ENCODE measurements around the gene EMP2.
"Not testable (repeated sequence)": the region's sequence is repeated elsewhere in the genome, so short reads cannot be mapped to it uniquely, and the experiment has no call there.

Gene EMP2

DNA sequence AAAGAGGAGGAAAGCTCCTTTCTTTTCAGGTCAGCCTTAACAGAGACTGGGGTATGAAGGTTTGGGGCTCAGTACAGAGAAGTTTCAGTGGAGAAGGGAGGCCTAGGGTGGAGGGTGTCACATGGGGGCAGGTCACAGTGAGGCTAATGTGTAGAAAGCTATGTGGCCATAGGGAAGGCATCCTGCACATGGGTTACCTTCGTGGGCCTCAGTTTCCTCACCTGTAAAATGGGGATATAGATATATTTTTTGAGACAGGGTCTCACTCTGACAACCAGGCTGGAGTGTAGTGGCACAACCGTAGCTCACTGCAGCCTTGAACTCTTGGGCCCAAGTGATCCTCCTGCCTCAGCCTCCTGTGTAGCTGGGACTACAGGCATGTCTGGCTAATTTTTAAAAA is 41.8 kb downstream of the EMP2 start:
- Histone ChIP-seq H3K9ac (ENCODE audit: low read depth in 1 of 2, low read length in 2 of 2) (no peak overlapping the region), H3K36me3 (ENCODE audit: control insufficient read depth in 2 of 2, insufficient read depth in 2 of 2, low read length in 2 of 2) (peaks cover 31 to 49% of the 10 kb centered on the region in 2 donors), H3K4me1 (ENCODE audit: control insufficient read depth in 2 of 2, insufficient read depth in 2 of 2, low read length in 2 of 2) (peaks cover 0 to 2% of the 10 kb centered on the region in 2 donors), H3K4me3 (ENCODE audit: low read length in 2 of 2) (no peak overlapping the region), H3K27ac (ENCODE audit: low read depth in 2 of 2, low read length in 2 of 2) (no peak overlapping the region), H3K27me3 (ENCODE audit: control insufficient read depth in 2 of 2, insufficient read depth in 2 of 2, low read length in 2 of 2) (no peaks in the 10 kb centered on the region), H3K9me3 (ENCODE audit: control insufficient read depth in 2 of 2, low read length in 2 of 2) (no peaks in the 10 kb centered on the region)

DNA sequence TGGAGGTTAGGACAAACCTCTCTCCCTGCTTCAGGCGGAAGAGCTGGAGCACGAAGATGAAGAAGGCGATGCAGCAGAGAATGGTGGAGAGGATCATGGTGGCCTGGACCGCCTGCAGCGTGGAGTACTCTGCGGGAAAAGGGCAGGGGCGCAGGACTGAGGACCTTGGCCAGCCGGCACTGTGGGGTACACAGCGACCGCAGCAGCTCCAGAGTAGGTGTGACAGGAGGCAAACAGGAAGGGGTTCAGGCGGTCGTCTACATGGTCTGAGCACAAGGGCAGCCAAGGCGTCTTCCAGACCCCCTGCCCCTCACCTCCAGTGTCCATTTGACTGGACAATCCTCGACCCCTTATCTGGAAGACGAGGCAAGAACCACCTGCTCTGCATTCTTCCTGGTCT is 42.5 kb downstream of the EMP2 start:
- Histone ChIP-seq H3K36me3 (ENCODE audit: control insufficient read depth in 2 of 2, insufficient read depth in 2 of 2, low read length in 2 of 2) (peaks cover 34 to 45% of the 10 kb centered on the region in 2 donors), H3K27ac (ENCODE audit: low read depth in 2 of 2, low read length in 2 of 2) (no peak overlapping the region)

DNA sequence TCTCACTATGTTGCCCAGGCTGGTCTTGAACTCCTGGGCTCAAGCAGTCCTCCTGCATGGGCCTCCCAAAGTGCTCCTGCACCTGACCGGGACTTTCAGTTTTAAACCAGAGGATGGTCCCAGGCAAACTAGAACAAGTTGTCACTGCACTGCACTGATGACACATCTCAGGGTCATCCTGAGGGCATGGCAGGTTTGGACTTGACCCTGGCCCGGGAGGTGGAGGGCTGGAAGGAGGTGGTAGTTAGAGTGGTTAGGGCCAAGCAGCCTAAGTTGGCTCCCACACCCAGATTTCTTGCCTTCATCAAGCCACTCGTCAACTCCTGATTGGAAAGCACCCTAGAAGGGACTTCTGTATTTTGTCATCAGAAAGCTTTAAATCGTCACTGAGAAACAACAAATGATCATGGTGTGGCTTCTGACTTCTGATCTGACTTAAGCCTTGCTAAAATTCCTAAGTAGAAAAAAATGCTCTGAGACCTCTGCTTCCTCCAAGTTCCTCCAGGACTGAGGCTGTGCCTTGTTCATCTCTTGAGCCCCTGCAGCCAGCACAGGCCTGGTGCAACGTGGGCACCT is 43.5 kb downstream of the EMP2 start:
- Histone ChIP-seq H3K27me3 (ENCODE audit: control insufficient read depth in 2 of 2, insufficient read depth in 2 of 2, low read length in 2 of 2) (no peaks in the 10 kb centered on the region), H3K9me3 (ENCODE audit: control insufficient read depth in 2 of 2, low read length in 2 of 2) (no peaks in the 10 kb centered on the region), H3K36me3 (ENCODE audit: control insufficient read depth in 2 of 2, insufficient read depth in 2 of 2, low read length in 2 of 2) (peaks cover 34 to 49% of the 10 kb centered on the region in 2 donors), H3K4me1 (ENCODE audit: control insufficient read depth in 2 of 2, insufficient read depth in 2 of 2, low read length in 2 of 2) (peaks cover 0 to 2% of the 10 kb centered on the region in 2 donors), H3K27ac (ENCODE audit: low read depth in 2 of 2, low read length in 2 of 2) (no peak overlapping the region), H3K9ac (ENCODE audit: low read depth in 1 of 2, low read length in 2 of 2) (no peak overlapping the region), H3K4me3 (ENCODE audit: low read length in 2 of 2) (no peak overlapping the region)

More for the DNA sequence above, 42.5 kb downstream of the EMP2 start:
- peaks cover 0 to 2% of the 10 kb centered on the region in 2 donors for H3K4me1 ChIP-seq (ENCODE audit: control insufficient read depth in 2 of 2, insufficient read depth in 2 of 2, low read length in 2 of 2)
- no peak overlapping the region for H3K9ac ChIP-seq (ENCODE audit: low read depth in 1 of 2, low read length in 2 of 2)
- H3K4me3 ChIP-seq (ENCODE audit: low read length in 2 of 2): no peak overlapping the region
- no peaks in the 10 kb centered on the region for H3K27me3 ChIP-seq (ENCODE audit: control insufficient read depth in 2 of 2, insufficient read depth in 2 of 2, low read length in 2 of 2)
- no peaks in the 10 kb centered on the region for H3K9me3 ChIP-seq (ENCODE audit: control insufficient read depth in 2 of 2, low read length in 2 of 2)

DNA sequence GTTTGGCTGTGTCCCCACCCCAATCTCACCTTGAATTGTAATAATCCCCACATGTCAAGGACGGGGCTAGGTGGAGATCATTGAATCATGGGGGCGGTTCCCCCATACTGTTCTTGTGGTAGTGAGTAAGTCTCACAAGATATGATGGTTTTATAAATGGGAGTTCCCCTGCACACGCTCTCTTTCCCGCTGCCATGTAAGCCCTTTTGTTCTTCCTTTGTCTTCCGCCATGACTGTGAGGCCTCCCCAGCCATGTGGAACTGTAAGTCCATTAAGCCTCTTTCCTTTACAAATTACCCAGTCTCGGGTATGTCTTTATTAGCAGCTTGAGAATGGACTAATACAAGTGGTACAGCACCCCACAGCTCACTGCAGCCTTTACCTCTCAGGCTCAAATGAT is 44.1 kb downstream of the EMP2 start:
- not testable (repeated sequence) for H3K9ac ChIP-seq (ENCODE audit: low read depth in 1 of 2, low read length in 2 of 2); H3K4me3 ChIP-seq (ENCODE audit: low read length in 2 of 2); H3K9me3 ChIP-seq (ENCODE audit: control insufficient read depth in 2 of 2, low read length in 2 of 2); H3K27ac ChIP-seq (ENCODE audit: low read depth in 2 of 2, low read length in 2 of 2); H3K27me3 ChIP-seq (ENCODE audit: control insufficient read depth in 2 of 2, insufficient read depth in 2 of 2, low read length in 2 of 2); H3K4me1 ChIP-seq (ENCODE audit: control insufficient read depth in 2 of 2, insufficient read depth in 2 of 2, low read length in 2 of 2)
- peaks cover 38 to 47% of the 10 kb centered on the region in 2 donors for H3K36me3 ChIP-seq (ENCODE audit: control insufficient read depth in 2 of 2, insufficient read depth in 2 of 2, low read length in 2 of 2)

DNA sequence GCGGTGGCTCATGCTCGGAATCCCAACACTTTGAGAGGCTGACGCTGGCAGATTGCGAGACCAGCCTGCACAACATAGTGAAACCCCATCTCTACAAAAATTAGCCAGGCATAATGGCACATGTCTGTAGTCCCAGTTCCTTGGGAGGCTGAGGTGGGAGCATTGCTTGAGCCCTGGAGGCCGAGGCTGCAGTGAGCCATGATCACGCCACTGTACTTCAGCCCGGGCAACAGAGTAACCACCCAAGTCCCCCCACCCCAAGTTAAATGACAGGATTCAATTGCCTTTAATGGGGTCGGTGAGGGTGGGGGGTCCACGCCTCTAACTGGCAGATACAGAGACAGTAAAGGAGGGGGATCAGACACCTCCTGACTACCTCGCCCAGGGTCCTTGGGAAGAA is 44.9 kb downstream of the EMP2 start:
- H3K9ac ChIP-seq (ENCODE audit: low read depth in 1 of 2, low read length in 2 of 2): no peak overlapping the region
- no peaks in the 10 kb centered on the region for H3K27me3 ChIP-seq (ENCODE audit: control insufficient read depth in 2 of 2, insufficient read depth in 2 of 2, low read length in 2 of 2)
- no peak overlapping the region for H3K4me3 ChIP-seq (ENCODE audit: low read length in 2 of 2)
- H3K36me3 ChIP-seq (ENCODE audit: control insufficient read depth in 2 of 2, insufficient read depth in 2 of 2, low read length in 2 of 2): peaks cover 38 to 47% of the 10 kb centered on the region in 2 donors
- no peaks in the 10 kb centered on the region for H3K9me3 ChIP-seq (ENCODE audit: control insufficient read depth in 2 of 2, low read length in 2 of 2)
- H3K4me1 ChIP-seq (ENCODE audit: control insufficient read depth in 2 of 2, insufficient read depth in 2 of 2, low read length in 2 of 2): no peaks in the 10 kb centered on the region
- H3K27ac ChIP-seq (ENCODE audit: low read depth in 2 of 2, low read length in 2 of 2): no peak overlapping the region

DNA sequence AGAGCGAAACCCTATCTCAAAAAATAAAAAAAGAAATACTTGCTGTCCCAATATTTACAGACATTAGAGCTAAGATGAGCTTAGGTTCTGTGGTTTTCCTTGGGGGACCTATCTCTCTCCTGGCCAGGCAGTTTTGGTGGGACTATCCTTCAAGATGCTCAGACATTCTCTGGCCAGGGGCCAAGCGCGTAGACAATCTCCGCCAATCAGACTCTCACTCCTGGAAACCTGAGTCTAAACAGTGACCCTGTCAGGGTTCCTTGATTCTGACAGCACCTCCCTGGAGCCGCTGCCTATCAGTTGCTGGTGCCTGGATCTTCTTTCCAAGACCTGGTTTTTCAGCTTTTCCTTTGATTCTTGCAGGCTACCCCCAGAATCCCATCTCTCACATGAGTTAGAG is 45.6 kb downstream of the EMP2 start:
- H3K36me3 ChIP-seq (ENCODE audit: control insufficient read depth in 2 of 2, insufficient read depth in 2 of 2, low read length in 2 of 2): peaks cover 44 to 52% of the 10 kb centered on the region in 2 donors

DNA sequence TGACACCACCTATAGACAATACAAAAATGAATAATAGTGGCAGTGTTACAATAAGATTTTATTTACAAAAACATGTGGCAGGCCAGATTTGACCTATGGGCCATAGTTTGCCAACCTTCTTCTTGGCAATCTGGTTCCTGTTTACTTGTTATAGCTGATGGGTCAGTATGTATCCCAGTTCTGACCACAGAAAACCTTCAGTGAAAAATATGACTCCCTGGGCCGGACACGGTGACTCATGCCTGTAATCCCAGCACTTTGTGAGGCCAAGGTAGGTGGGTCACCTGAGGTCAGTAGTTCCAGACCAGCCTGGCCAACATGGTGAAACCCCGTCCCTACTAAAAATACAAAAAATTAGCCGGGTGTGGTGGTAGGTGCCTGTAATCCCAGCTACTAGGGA is 46.8 kb downstream of the EMP2 start:
- H3K27ac ChIP-seq (ENCODE audit: low read depth in 2 of 2, low read length in 2 of 2); H3K27me3 ChIP-seq (ENCODE audit: control insufficient read depth in 2 of 2, insufficient read depth in 2 of 2, low read length in 2 of 2); H3K9ac ChIP-seq (ENCODE audit: low read depth in 1 of 2, low read length in 2 of 2); H3K4me3 ChIP-seq (ENCODE audit: low read length in 2 of 2); H3K4me1 ChIP-seq (ENCODE audit: control insufficient read depth in 2 of 2, insufficient read depth in 2 of 2, low read length in 2 of 2); H3K9me3 ChIP-seq (ENCODE audit: control insufficient read depth in 2 of 2, low read length in 2 of 2): not testable (repeated sequence)
- peaks cover 41 to 45% of the 10 kb centered on the region in 2 donors for H3K36me3 ChIP-seq (ENCODE audit: control insufficient read depth in 2 of 2, insufficient read depth in 2 of 2, low read length in 2 of 2)

More for the DNA sequence above, 45.6 kb downstream of the EMP2 start:
- no peak overlapping the region for H3K9ac ChIP-seq (ENCODE audit: low read depth in 1 of 2, low read length in 2 of 2)
- no peaks in the 10 kb centered on the region for H3K9me3 ChIP-seq (ENCODE audit: control insufficient read depth in 2 of 2, low read length in 2 of 2)
- H3K4me3 ChIP-seq (ENCODE audit: low read length in 2 of 2): no peak overlapping the region
- no peaks in the 10 kb centered on the region for H3K27me3 ChIP-seq (ENCODE audit: control insufficient read depth in 2 of 2, insufficient read depth in 2 of 2, low read length in 2 of 2)
- H3K27ac ChIP-seq (ENCODE audit: low read depth in 2 of 2, low read length in 2 of 2): no peak overlapping the region
- H3K4me1 ChIP-seq (ENCODE audit: control insufficient read depth in 2 of 2, insufficient read depth in 2 of 2, low read length in 2 of 2): no peaks in the 10 kb centered on the region

DNA sequence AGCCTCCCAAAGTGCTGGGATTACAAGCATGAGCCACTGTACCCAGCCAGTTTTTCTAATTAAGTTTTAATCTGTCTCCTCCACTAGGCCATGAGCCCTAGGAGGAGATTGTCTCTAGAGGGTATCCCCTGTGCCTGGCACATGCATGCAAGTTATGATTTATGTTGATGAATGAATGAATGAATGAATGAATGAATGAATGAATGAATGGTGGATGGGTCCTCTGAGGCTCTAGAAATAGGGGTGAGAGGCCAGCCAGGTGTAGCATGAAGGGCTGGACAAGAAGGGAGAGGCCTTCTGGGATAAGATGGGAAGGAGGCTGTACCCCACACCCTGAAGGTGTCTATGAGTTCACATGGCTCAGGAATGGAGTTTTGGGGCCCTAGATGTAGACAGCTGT is 48.8 kb downstream of the EMP2 start:
- Histone ChIP-seq H3K27ac (ENCODE audit: low read depth in 2 of 2, low read length in 2 of 2) (no peak overlapping the region), H3K27me3 (ENCODE audit: control insufficient read depth in 2 of 2, insufficient read depth in 2 of 2, low read length in 2 of 2) (no peaks in the 10 kb centered on the region), H3K9me3 (ENCODE audit: control insufficient read depth in 2 of 2, low read length in 2 of 2) (no peaks in the 10 kb centered on the region), H3K9ac (ENCODE audit: low read depth in 1 of 2, low read length in 2 of 2) (no peak overlapping the region), H3K4me3 (ENCODE audit: low read length in 2 of 2) (no peak overlapping the region), H3K36me3 (ENCODE audit: control insufficient read depth in 2 of 2, insufficient read depth in 2 of 2, low read length in 2 of 2) (peaks cover 24 to 39% of the 10 kb centered on the region in 2 donors), H3K4me1 (ENCODE audit: control insufficient read depth in 2 of 2, insufficient read depth in 2 of 2, low read length in 2 of 2) (no peaks in the 10 kb centered on the region)

DNA sequence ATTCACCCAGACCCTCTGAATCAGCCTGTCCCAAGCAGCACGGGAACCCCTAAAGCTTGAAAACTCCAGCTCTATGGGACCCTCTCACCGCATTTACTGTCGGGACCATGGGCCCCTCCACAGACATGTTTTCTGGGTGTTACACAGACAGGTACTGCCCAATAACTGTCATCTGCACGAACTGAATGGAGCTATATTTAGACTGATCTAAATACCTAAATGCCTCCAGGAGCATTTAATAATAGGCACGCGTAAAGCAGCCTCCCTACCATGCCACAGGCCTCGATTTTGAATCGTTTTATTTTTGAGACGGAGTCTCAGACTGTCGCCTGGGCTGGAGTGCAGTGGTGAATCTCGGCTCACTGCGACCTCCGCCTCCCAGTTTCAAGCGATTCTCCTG is 49.7 kb downstream of the EMP2 start:
- H3K4me1 ChIP-seq (ENCODE audit: control insufficient read depth in 2 of 2, insufficient read depth in 2 of 2, low read length in 2 of 2): no peaks in the 10 kb centered on the region
- no peaks in the 10 kb centered on the region for H3K9me3 ChIP-seq (ENCODE audit: control insufficient read depth in 2 of 2, low read length in 2 of 2)
- H3K27ac ChIP-seq (ENCODE audit: low read depth in 2 of 2, low read length in 2 of 2): no peak overlapping the region
- no peak overlapping the region for H3K4me3 ChIP-seq (ENCODE audit: low read length in 2 of 2)
- no peak overlapping the region for H3K9ac ChIP-seq (ENCODE audit: low read depth in 1 of 2, low read length in 2 of 2)
- no peaks in the 10 kb centered on the region for H3K27me3 ChIP-seq (ENCODE audit: control insufficient read depth in 2 of 2, insufficient read depth in 2 of 2, low read length in 2 of 2)
- H3K36me3 ChIP-seq (ENCODE audit: control insufficient read depth in 2 of 2, insufficient read depth in 2 of 2, low read length in 2 of 2): peaks cover 23 to 34% of the 10 kb centered on the region in 2 donors

DNA sequence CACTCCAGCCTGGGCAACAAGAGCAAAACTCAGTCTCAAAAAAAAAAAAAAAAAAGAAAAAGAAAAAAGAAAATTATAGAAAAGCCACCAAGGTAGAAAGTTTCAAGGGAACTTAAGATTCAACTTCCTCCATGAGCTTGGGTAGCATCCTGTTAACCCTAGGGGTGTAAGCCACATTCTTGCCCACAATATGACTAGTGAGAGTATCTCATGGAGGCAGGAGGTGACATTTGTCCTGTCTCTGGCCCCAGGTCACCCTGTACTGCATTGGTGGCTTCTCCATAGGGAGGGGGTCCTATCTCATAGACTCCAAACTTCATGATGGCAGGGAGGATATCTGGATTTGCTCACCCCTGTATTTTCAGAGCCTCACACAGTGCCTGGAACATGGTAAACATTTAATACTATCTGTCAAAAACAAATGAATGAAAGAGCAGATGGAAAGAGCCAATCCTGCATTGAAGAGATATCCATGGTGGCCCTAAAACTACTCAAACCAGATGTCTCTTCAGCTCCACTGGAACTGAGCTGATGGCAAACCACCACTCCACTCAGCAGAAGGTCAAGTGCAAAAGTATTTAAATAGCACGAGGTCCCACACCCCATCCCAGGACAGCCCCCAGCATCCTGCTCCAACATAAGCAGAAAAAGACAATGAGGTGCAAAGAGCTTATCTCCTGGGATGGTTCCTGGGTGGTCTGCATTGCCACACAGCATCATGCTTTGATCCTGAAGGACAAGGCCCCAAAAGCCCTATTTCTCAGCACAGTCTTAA is 50.3 kb downstream of the EMP2 start:
- no peaks in the 10 kb centered on the region for H3K9me3 ChIP-seq (ENCODE audit: control insufficient read depth in 2 of 2, low read length in 2 of 2)
- no peak overlapping the region for H3K4me3 ChIP-seq (ENCODE audit: low read length in 2 of 2)
- H3K4me1 ChIP-seq (ENCODE audit: control insufficient read depth in 2 of 2, insufficient read depth in 2 of 2, low read length in 2 of 2): no peaks in the 10 kb centered on the region
- H3K27ac ChIP-seq (ENCODE audit: low read depth in 2 of 2, low read length in 2 of 2): no peak overlapping the region
- H3K9ac ChIP-seq (ENCODE audit: low read depth in 1 of 2, low read length in 2 of 2): no peak overlapping the region
- H3K36me3 ChIP-seq (ENCODE audit: control insufficient read depth in 2 of 2, insufficient read depth in 2 of 2, low read length in 2 of 2): peaks cover 23 to 32% of the 10 kb centered on the region in 2 donors
- no peaks in the 10 kb centered on the region for H3K27me3 ChIP-seq (ENCODE audit: control insufficient read depth in 2 of 2, insufficient read depth in 2 of 2, low read length in 2 of 2)
